ENCODE data around the gene TPSD1. TPM values are rescaled to one million over a fixed set of nuclear protein-coding genes. Genes with fewer than 3 reads are reported as not detected.
"Not testable (repeated sequence)": the region's sequence is repeated elsewhere in the genome, so short reads cannot be mapped to it uniquely, and the experiment has no call there.

The TPSD1 gene
- polyA plus RNA-seq, 4 donors, result 0.21 TPM; not detected in 3

GRCh38 chr16:1278477-1278876, 22.6 kb downstream of the TPSD1 start:
- no peak for DNase-seq (ENCODE audit: low read depth in 4 of 4, low spot score in 2 of 4)

- no peak for DNase-seq (ENCODE audit: low read depth in 4 of 4, low spot score in 2 of 4)
Measured at GRCh38 chr16:1279081-1279944, 23.4 kb downstream of the TPSD1 start.

GRCh38 chr16:1279945-1280589, 24.2 kb downstream of the TPSD1 start:
- no peak for DNase-seq (ENCODE audit: low read depth in 4 of 4, low spot score in 2 of 4)

GRCh38 chr16:1280783-1281182, 24.9 kb downstream of the TPSD1 start:
- DNase-seq (ENCODE audit: low read depth in 4 of 4, low spot score in 2 of 4), result no peak

GRCh38 chr16:1281517-1281916, 25.6 kb downstream of the TPSD1 start:
- DNase-seq (ENCODE audit: low read depth in 4 of 4, low spot score in 2 of 4), result no peak

GRCh38 chr16:1282324-1282973, 26.6 kb downstream of the TPSD1 start:
- DNase-seq (ENCODE audit: low read depth in 4 of 4, low spot score in 2 of 4), result no peak

- no peak for DNase-seq (ENCODE audit: low read depth in 4 of 4, low spot score in 2 of 4)
Measured at GRCh38 chr16:1283296-1283695, 27.4 kb downstream of the TPSD1 start.

- DNase-seq (ENCODE audit: low read depth in 4 of 4, low spot score in 2 of 4), result no peak
Measured at GRCh38 chr16:1283996-1284616, 28.2 kb downstream of the TPSD1 start.

GRCh38 chr16:1285669-1286512, 30.0 kb downstream of the TPSD1 start:
- DNase-seq (ENCODE audit: low read depth in 4 of 4, low spot score in 2 of 4), result no peak

- DNase-seq (ENCODE audit: low read depth in 4 of 4, low spot score in 2 of 4), result no peak
Measured at GRCh38 chr16:1286513-1287094, 30.7 kb downstream of the TPSD1 start.

GRCh38 chr16:1287982-1288670, 32.3 kb downstream of the TPSD1 start:
- DNase-seq (ENCODE audit: low read depth in 4 of 4, low spot score in 2 of 4), result no peak

GRCh38 chr16:1288813-1289476, 33.1 kb downstream of the TPSD1 start:
- no peak for DNase-seq (ENCODE audit: low read depth in 4 of 4, low spot score in 2 of 4)

- DNase-seq (ENCODE audit: low read depth in 4 of 4, low spot score in 2 of 4), result no peak
Measured at GRCh38 chr16:1289477-1289866, 33.6 kb downstream of the TPSD1 start.

- DNase-seq (ENCODE audit: low read depth in 4 of 4, low spot score in 2 of 4), result no peak
Measured at GRCh38 chr16:1290063-1290501, 34.2 kb downstream of the TPSD1 start.

GRCh38 chr16:1290860-1291575, 35.1 kb downstream of the TPSD1 start:
- no peak for DNase-seq (ENCODE audit: low read depth in 4 of 4, low spot score in 2 of 4)

GRCh38 chr16:1291576-1291974, 35.7 kb downstream of the TPSD1 start:
- peak in 1 of 4 donors; percentile 54 for DNase-seq (ENCODE audit: low read depth in 4 of 4, low spot score in 2 of 4)

- DNase-seq (ENCODE audit: low read depth in 4 of 4, low spot score in 2 of 4), result not testable (repeated sequence)
Measured at GRCh38 chr16:1292208-1292607, 36.3 kb downstream of the TPSD1 start.

GRCh38 chr16:1292808-1293207, 36.9 kb downstream of the TPSD1 start:
- not testable (repeated sequence) for DNase-seq (ENCODE audit: low read depth in 4 of 4, low spot score in 2 of 4)
